GM10266 (cell line): ENCODE measurements around the gene CLIC5.

Source experiments
- DNase-seq: peaks from one replicate; pipeline ENCODE4 v3.0.0; 2012; ENCODE audit errors: extremely low spot score
- CTCF ChIP-seq: IDR thresholded peaks from 2 replicates; pipeline ENCODE4 v1.5.1; 2012; ENCODE audit warnings: mild to moderate bottlenecking, low read depth; ENCODE audit not compliant: control insufficient read depth, insufficient read depth; ENCODE audit errors: missing control alignments

Gene CLIC5

GRCh38 chr6:45984788-45985425, 30.8 kb downstream of the CLIC5 start:
- DNase-seq = no peak
- no peak for TF ChIP-seq CTCF

- no peak for TF ChIP-seq CTCF
- DNase-seq = no peak
Measured at GRCh38 chr6:45984347-45984746, 31.3 kb downstream of the CLIC5 start.

DNA sequence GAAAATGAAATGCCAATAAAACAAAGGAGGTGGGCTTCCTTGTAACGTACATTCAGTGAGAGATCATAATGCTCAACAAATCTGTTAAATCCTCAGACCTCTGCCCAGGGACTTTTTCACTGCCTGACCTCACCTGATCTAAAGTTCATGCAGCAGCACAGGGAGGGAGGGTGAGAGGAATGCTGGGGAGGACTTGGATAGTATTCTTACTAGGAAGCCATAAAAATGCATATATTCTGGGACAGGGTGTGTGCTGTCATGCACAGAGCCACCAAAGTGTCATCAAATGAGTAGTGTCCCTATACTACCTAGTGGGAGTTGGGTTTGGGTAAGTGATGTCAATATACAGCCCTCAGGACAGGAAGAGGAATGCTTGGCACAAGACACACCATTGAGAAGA, 32.6 kb downstream of the CLIC5 start:
- no peak for DNase-seq
- TF ChIP-seq CTCF = no peak

GRCh38 chr6:45982280-45983036, 33.2 kb downstream of the CLIC5 start:
- no peak for TF ChIP-seq CTCF
- no peak for DNase-seq

GRCh38 chr6:45981046-45981445, 34.6 kb downstream of the CLIC5 start:
- no peak for DNase-seq
- no peak for TF ChIP-seq CTCF

GRCh38 chr6:45979311-45979710, 36.3 kb downstream of the CLIC5 start:
- no peak for TF ChIP-seq CTCF
- DNase-seq = no peak

DNA sequence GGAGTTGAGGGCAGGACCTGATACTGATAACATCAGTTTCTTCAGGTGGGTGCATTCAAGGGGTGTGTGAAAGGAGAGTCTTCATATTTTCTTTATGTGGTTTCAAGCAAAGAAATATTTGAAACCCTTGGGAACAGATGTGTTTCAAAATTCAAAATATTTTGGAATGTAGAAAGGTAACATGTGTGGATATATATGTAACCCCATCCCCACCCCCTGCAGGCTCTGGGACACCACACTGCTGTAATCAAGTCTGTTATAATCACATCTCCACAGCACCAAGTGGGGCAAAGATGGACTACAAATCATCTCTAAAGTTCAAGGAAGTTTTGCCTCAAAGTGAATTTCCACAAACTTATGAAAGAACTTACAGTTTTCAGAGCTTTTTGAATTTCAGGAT, 41.1 kb downstream of the CLIC5 start:
- DNase-seq = no peak
- TF ChIP-seq CTCF = no peak
